Motor neuron (in vitro differentiated cells): ENCODE results near the gene RASSF5. TPM values are rescaled to one million over a fixed set of nuclear protein-coding genes. Genes with fewer than 3 reads are reported as not detected.

Experiments
- ATAC-seq, 8 experiments: fragments of 200-7000 bp; cut with Tn5 transposase; replicated peaks in 6 of 8; 2 replicates each; pipeline ENCODE4 v1.8.0; 2021; ENCODE audit warnings: mild to moderate bottlenecking in 8 of 8, moderate library complexity in 8 of 8
- H3K27ac ChIP-seq, 2 donors: fragments of 250-450 bp; sonication (Bioruptor Pico); 2 replicates each; pipeline ENCODE4 v1.9.0; 2021; ENCODE audit warnings: antibody characterized with exemption in 2 of 2, mild to moderate bottlenecking in 2 of 2, moderate library complexity in 1 of 2
- H3K4me1 ChIP-seq, 2 donors: fragments of 250-450 bp; sonication (Bioruptor Pico); replicated peaks in 1 of 2; 2 replicates each; pipeline ENCODE4 v1.6.1; 2021; ENCODE audit warnings: antibody characterized with exemption in 2 of 2, mild to moderate bottlenecking in 2 of 2, moderate library complexity in 1 of 2
- H3K4me3 ChIP-seq, 5 donors: fragments of 250-450 bp; sonication (Bioruptor Pico); 2 replicates each; pipeline ENCODE4 v1.9.0; 2021; ENCODE audit warnings: antibody characterized with exemption in 5 of 5, mild to moderate bottlenecking in 5 of 5, moderate library complexity in 4 of 5
- WGBS, 10 experiments: fragments of 450-650 bp; shearing (Covaris generic); methylation state at CpG; one replicate each; pipeline ENCODE4 v1.0.0; 2022; 5-methylcytosine and 5-hydroxymethylcytosine counted together
- in situ Hi-C, 9 experiments: fragments of 400-800 bp; cut with MboI; loops; one replicate each; pipeline ENCODE4 v1.15.0; 2021; ENCODE audit warnings: low sequenced_read_pairs in 9 of 9, low pct_unique_long_range_greater_than_20kb in 2 of 9; ENCODE audit not compliant: unreplicated experiment in 9 of 9
- total RNA-seq, 8 experiments: library from RNA; unstranded; fragments of 300-600 nt; gene quantifications; 2 replicates each; pipeline versions ENCODE4 v1.2.3 to v1.2.4, GENCODE V29; 2022

The RASSF5 gene
- total RNA-seq, 8 experiments from 2014 or later = 0.81 to 7.6 (median 5.5) TPM

- WGBS, 10 experiments = 0 to 5% (median 3%) methylated on average over 3 to 16 of the region's 84 CpGs; no CpG with 5 or more reads in 4 of the 10 experiments
- H3K4me3 ChIP-seq = peak within 1 kb of the TSS; percentile 78 to 97 (median 92)
- peak; percentile 79 to 94 (median 92) for ATAC-seq
Observed at GRCh38 chr1:206635080-206635977, 128.0 kb downstream of the RASSF5 start, which contains the start of gene DYRK3. Gene DYRK3 (plus strand): TSS chr1:206635536. CDS start chr1:206635704, 168 bp downstream.

GRCh38 chr1:206635978-206636345 is 128.6 kb downstream of the RASSF5 start:
- 0 to 22% (median 0%) methylated on average over 1 to 9 of the region's 14 CpGs for WGBS, 10 experiments
- Histone ChIP-seq H3K27ac (peak overlapping the region in 1 of 2 donors; percentile 80), H3K4me1 (peaks cover 19 to 23% of the 10 kb centered on the region in 2 donors), H3K4me3 (peak overlapping the region; percentile 78 to 97 (median 92))
- peak in 3 of 8 experiments; percentile 5 to 8 (median 6) for ATAC-seq
- in situ Hi-C loops = loop anchor here in 2 of 9 experiments (25.0 kb wide), 1 partner anchor 276 kb away; the partner anchor contains the start of gene FCMR (in 2 of the 2)

More at GRCh38 chr1:206635080-206635977, 128.0 kb downstream of the RASSF5 start, which contains the start of gene DYRK3:
- H3K4me1 ChIP-seq = peaks cover 19 to 23% of the 10 kb centered on the region in 2 donors
- peak within 1 kb of the TSS; percentile 47 to 80 for H3K27ac ChIP-seq
- in situ Hi-C loops = loop anchor here in 2 of 9 experiments (25.0 kb wide), 1 partner anchor 277 kb away; the partner anchor contains the start of gene FCMR (in 2 of the 2)

GRCh38 chr1:206636671-206637070 is 129.3 kb downstream of the RASSF5 start:
- H3K27ac ChIP-seq = no peak overlapping the region
- H3K4me3 ChIP-seq = peak overlapping the region; percentile 78 to 97 (median 92)
- in situ Hi-C loops = loop anchor here in 2 of 9 experiments (25.0 kb wide), 1 partner anchor 276 kb away; the partner anchor contains the start of gene FCMR (in 2 of the 2)
- no peak for ATAC-seq
- 0 to 43% (median 21%) methylated on average over 2 to 4 of the region's 4 CpGs for WGBS, 10 experiments
- peaks cover 19 to 23% of the 10 kb centered on the region in 2 donors for H3K4me1 ChIP-seq

- H3K4me1 ChIP-seq = peaks cover 19 to 23% of the 10 kb centered on the region in 2 donors
- no peak overlapping the region for H3K27ac ChIP-seq
- ATAC-seq = no peak
- in situ Hi-C loops = loop anchor here in 2 of 9 experiments (25.0 kb wide), 1 partner anchor 275 kb away; the partner anchor contains the start of gene FCMR (in 2 of the 2)
- H3K4me3 ChIP-seq = peak overlapping the region in 2 of 5 donors; percentile 78 to 92
Observed at GRCh38 chr1:206637605-206638004, 130.3 kb downstream of the RASSF5 start.

Other genes starting within 250 kb of the RASSF5 start
- gene IKBKE, start 37.1 kb upstream of the RASSF5 start, total RNA-seq = 10 to 100 TPM in 1 of 8 experiments, 1 to 10 TPM in 4, under 1 TPM in 3; 0.05 to 10.0 (median 3.3) TPM
- 10 to 100 TPM; 30.8 to 55.2 (median 40.2) TPM for gene EIF2D, start 104.9 kb downstream of the RASSF5 start, total RNA-seq
- gene DYRK3, start 128.0 kb downstream of the RASSF5 start, total RNA-seq = 10 to 100 TPM in 6 of 8 experiments, 1 to 10 TPM in 2; 6.6 to 27.4 (median 19.4) TPM
- gene MAPKAPK2, start 177.4 kb downstream of the RASSF5 start, total RNA-seq = 100 to 1,000 TPM in 1 of 8 experiments, 10 to 100 TPM in 7; 29.4 to 120 (median 43.5) TPM